CD8-positive, alpha-beta memory T cell (primary cell): ENCODE results near the gene ZNF735. TPM values are rescaled to one million over a fixed set of nuclear protein-coding genes. Genes with fewer than 3 reads are reported as not detected.

Source experiments
- CTCF ChIA-PET: fragments of 350-600 bp; sonication (Branson Sonifier 250); formaldehyde crosslinking; loops from one replicate; lab custom pipeline; 2021; ENCODE audit warnings: antibody characterized with exemption; lab: Charles Lee
- POLR2A ChIA-PET: fragments of 350-600 bp; sonication (Branson Sonifier 250); formaldehyde crosslinking; loops from one replicate; lab custom pipeline; 2021; ENCODE audit warnings: antibody characterized with exemption; lab: Charles Lee
- DNase-seq, 5 donors: peaks; one replicate each; pipeline versions ENCODE4 v3.0.0 to v3.0.0-alpha.2; 2020 to 2022; ENCODE audit warnings: mixed read lengths in 1 of 5
- H3K27ac ChIP-seq: one replicate; pipeline ENCODE4 v1.7.0; 2013; ENCODE audit warnings: low read depth, mild to moderate bottlenecking, low read length, moderate library complexity
- H3K27me3 ChIP-seq: 2 replicates; pipeline ENCODE4 v1.7.0; 2013; ENCODE audit warnings: low read length, mild to moderate bottlenecking; ENCODE audit not compliant: insufficient read depth, poor library complexity, severe bottlenecking
- H3K36me3 ChIP-seq: 2 replicates; pipeline ENCODE4 v1.7.0; 2013; ENCODE audit warnings: mild to moderate bottlenecking, low read length, moderate library complexity; ENCODE audit not compliant: insufficient read depth
- H3K4me1 ChIP-seq: 2 replicates; pipeline ENCODE4 v1.7.0; 2013; ENCODE audit warnings: mild to moderate bottlenecking, low read length, moderate library complexity; ENCODE audit not compliant: insufficient read depth
- H3K4me3 ChIP-seq: 2 replicates; pipeline ENCODE4 v1.7.0; 2013; ENCODE audit warnings: mild to moderate bottlenecking, low read length
- H3K9me3 ChIP-seq: 2 replicates; pipeline ENCODE4 v1.7.0; 2013; ENCODE audit warnings: mild to moderate bottlenecking, low read length
- H3K27ac Mint-ChIP-seq, 8 donors: one replicate each; pipeline ENCODE4 v1.8.0; 2020 to 2021; ENCODE audit warnings: mixed read lengths in 8 of 8, mild to moderate bottlenecking in 6 of 8, inconsistent platforms in 3 of 8, moderate library complexity in 3 of 8
- H3K27me3 Mint-ChIP-seq, 2 donors: one replicate each; pipeline ENCODE4 v1.8.0; 2020 to 2021; ENCODE audit warnings: mixed read lengths in 2 of 2, mild to moderate bottlenecking in 1 of 2, moderate library complexity in 1 of 2
- H3K36me3 Mint-ChIP-seq, 3 donors: one replicate each; pipeline ENCODE4 v1.8.0; 2020 to 2021; ENCODE audit warnings: mixed read lengths in 3 of 3, inconsistent platforms in 1 of 3, mild to moderate bottlenecking in 1 of 3
- H3K4me1 Mint-ChIP-seq, 3 donors: one replicate each; pipeline ENCODE4 v1.8.0; 2020 to 2021; ENCODE audit warnings: mixed read lengths in 3 of 3, inconsistent platforms in 1 of 3, mild to moderate bottlenecking in 1 of 3
- H3K4me3 Mint-ChIP-seq, 7 donors: one replicate each; pipeline ENCODE4 v1.8.0; 2020 to 2021; ENCODE audit warnings: mixed read lengths in 7 of 7, mild to moderate bottlenecking in 6 of 7, moderate library complexity in 4 of 7, inconsistent platforms in 2 of 7
- H3K9me3 Mint-ChIP-seq, 5 donors: one replicate each; pipeline ENCODE4 v1.8.0; 2020 to 2022; ENCODE audit warnings: mixed read lengths in 5 of 5, mild to moderate bottlenecking in 3 of 5, moderate library complexity in 2 of 5, inconsistent platforms in 1 of 5
- polyA plus RNA-seq: library from polyadenylated mRNA; unstranded; fragments of 300-500 nt; fragmentation: Illumina TruSeq; gene quantifications from one replicate; pipeline ENCODE4 v1.2.3, GENCODE V29; 2021
- total RNA-seq, 2 experiments: library from RNA; stranded (reverse); gene quantifications; one replicate each; pipeline ENCODE4 v1.2.3, GENCODE V29; 2021

The ZNF735 gene
- total and polyA plus RNA-seq, 3 experiments from 2014 or later, result not detected

GRCh38 chr7:64266341-64266919, 59.4 kb downstream of the ZNF735 start:
- H3K27ac ChIP-seq, result no peak overlapping the region
- H3K4me1 Mint-ChIP-seq, result no peaks in the 10 kb centered on the region
- ChIA-PET CTCF (no interaction called here), POLR2A (no interaction called here)
- peaks cover 0 to 2% (median 0%) of the 10 kb centered on the region in 3 donors for H3K36me3 Mint-ChIP-seq
- H3K4me3 Mint-ChIP-seq, result no peak overlapping the region
- H3K9me3 ChIP-seq, result peaks cover 17% of the 10 kb centered on the region
- H3K27me3 Mint-ChIP-seq, result no peaks in the 10 kb centered on the region
- no peaks in the 10 kb centered on the region for H3K36me3 ChIP-seq
- H3K27ac Mint-ChIP-seq, result no peak overlapping the region
- H3K27me3 ChIP-seq, result no peaks in the 10 kb centered on the region
- no peaks in the 10 kb centered on the region for H3K4me1 ChIP-seq
- H3K9me3 Mint-ChIP-seq, result peaks cover 31 to 59% (median 50%) of the 10 kb centered on the region in 5 donors
- DNase-seq, result no peak
- no peak overlapping the region for H3K4me3 ChIP-seq

Other genes starting within 250 kb of the ZNF735 start
- gene ZNF722, start 208.4 kb upstream of the ZNF735 start, total RNA-seq, result not detected
- not detected for gene ZNF722, start 208.4 kb upstream of the ZNF735 start, polyA plus RNA-seq
- gene ZNF727, start 161.8 kb upstream of the ZNF735 start, total RNA-seq, result under 1 TPM in 1 of 2 experiments, not detected in 1; 0.18 TPM
- not detected for gene ZNF727, start 161.8 kb upstream of the ZNF735 start, polyA plus RNA-seq
- not detected for gene ZNF679, start 21.3 kb downstream of the ZNF735 start, total RNA-seq
- not detected for gene ZNF679, start 21.3 kb downstream of the ZNF735 start, polyA plus RNA-seq
- gene ZNF736, start 106.8 kb downstream of the ZNF735 start, total RNA-seq, result 10 to 100 TPM; 22.8 to 24.1 TPM
- 1.7 TPM for gene ZNF736, start 106.8 kb downstream of the ZNF735 start, polyA plus RNA-seq